Tibial nerve (tissue), 4 donors: Measurements from ENCODE around the gene SRGAP2B. TPM values are rescaled to one million over a fixed set of nuclear protein-coding genes. Genes with fewer than 3 reads are reported as not detected.
"Not testable (repeated sequence)": the region's sequence is repeated elsewhere in the genome, so short reads cannot be mapped to it uniquely, and the experiment has no call there.

ENCODE experiments used
- DNase-seq, 2 donors: peaks; one replicate each; pipeline ENCODE4 v3.0.0-alpha.2; 2019; ENCODE audit warnings: low spot score in 2 of 2
- H3K27ac ChIP-seq, 4 donors: fragments of 200-600 bp; sonication (generic) in 3 of 4; one replicate each; pipeline ENCODE4 v1.5.1; 2017 to 2019; ENCODE audit warnings: mild to moderate bottlenecking in 1 of 4
- H3K27me3 ChIP-seq, 2 donors: fragments of 200-600 bp; sonication (generic) in 1 of 2; one replicate each; pipeline versions ENCODE4 v1.5.1 to v1.6.0; 2017 to 2019
- H3K36me3 ChIP-seq, 3 donors: fragments of 200-600 bp; sonication (generic); one replicate each; pipeline ENCODE4 v1.5.1; 2018 to 2019
- H3K4me1 ChIP-seq, 4 donors: fragments of 200-600 bp; sonication (generic) in 3 of 4; one replicate each; pipeline ENCODE4 v1.5.1; 2017 to 2019
- H3K4me3 ChIP-seq, 4 donors: fragments of 200-600 bp; sonication (generic) in 3 of 4; one replicate each; pipeline ENCODE4 v1.5.1; 2017 to 2019; ENCODE audit warnings: mild to moderate bottlenecking in 1 of 4, moderate library complexity in 1 of 4
- H3K9me3 ChIP-seq, 4 donors: fragments of 200-600 bp; sonication (generic) in 3 of 4; one replicate each; pipeline ENCODE4 v1.5.1; 2017 to 2019
- WGBS, 2 donors: methylation state at CpG; one replicate each; pipeline ENCODE4 v1.1.5; 2018; 5-methylcytosine and 5-hydroxymethylcytosine counted together
- total RNA-seq, 4 donors: library from RNA; depleted of rRNA; stranded (reverse); fragments of >200 nt; gene quantifications; one replicate each; pipeline ENCODE4 v1.1.0, GENCODE V29; 2016

SRGAP2B gene
- total RNA-seq, 4 donors from 2014 or later = 41.0 to 57.7 (median 53.0) TPM

GRCh38 chr1:144990611-144991010 lies 104.5 kb downstream of the SRGAP2B start:
- not testable (repeated sequence) for H3K4me1 ChIP-seq, H3K27me3 ChIP-seq, H3K36me3 ChIP-seq, H3K27ac ChIP-seq, H3K4me3 ChIP-seq, H3K9me3 ChIP-seq, DNase-seq
- 92% methylated on average over 5 of the region's 29 CpGs; no CpG with 5 or more reads in 1 of the 2 donors for WGBS, 2 donors

DNA sequence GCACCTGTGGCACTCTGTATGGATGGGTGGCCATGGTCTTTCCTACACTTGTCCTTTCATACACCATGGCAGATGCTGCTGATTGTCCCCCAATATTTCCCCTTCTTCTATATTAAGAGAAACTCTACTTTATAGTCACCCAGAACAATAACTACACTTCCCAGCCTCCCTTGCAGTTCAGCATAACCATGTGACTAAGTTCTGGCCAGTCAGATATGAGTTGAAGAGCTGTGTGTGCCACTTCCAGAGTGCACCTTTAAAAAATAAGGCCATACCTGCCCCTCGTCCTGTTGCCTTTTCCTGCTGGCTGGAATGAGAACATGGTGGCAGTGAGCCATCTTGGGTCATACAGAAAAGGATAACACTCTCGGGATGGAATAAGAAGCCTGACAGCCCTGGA lies 108.0 kb downstream of the SRGAP2B start:
- WGBS, 2 donors = no CpG with 5 or more reads among the region's 2 CpGs
- H3K27me3 ChIP-seq, H3K27ac ChIP-seq, H3K36me3 ChIP-seq, H3K4me1 ChIP-seq, DNase-seq, H3K9me3 ChIP-seq, H3K4me3 ChIP-seq: not testable (repeated sequence)

- not testable (repeated sequence) for H3K36me3 ChIP-seq, H3K4me1 ChIP-seq, H3K27ac ChIP-seq, H3K4me3 ChIP-seq, DNase-seq, H3K9me3 ChIP-seq, H3K27me3 ChIP-seq
- 65 to 70% methylated on average over 2 of the region's 7 CpGs for WGBS, 2 donors
Observed at GRCh38 chr1:144986171-144986860, 108.8 kb downstream of the SRGAP2B start.

DNA sequence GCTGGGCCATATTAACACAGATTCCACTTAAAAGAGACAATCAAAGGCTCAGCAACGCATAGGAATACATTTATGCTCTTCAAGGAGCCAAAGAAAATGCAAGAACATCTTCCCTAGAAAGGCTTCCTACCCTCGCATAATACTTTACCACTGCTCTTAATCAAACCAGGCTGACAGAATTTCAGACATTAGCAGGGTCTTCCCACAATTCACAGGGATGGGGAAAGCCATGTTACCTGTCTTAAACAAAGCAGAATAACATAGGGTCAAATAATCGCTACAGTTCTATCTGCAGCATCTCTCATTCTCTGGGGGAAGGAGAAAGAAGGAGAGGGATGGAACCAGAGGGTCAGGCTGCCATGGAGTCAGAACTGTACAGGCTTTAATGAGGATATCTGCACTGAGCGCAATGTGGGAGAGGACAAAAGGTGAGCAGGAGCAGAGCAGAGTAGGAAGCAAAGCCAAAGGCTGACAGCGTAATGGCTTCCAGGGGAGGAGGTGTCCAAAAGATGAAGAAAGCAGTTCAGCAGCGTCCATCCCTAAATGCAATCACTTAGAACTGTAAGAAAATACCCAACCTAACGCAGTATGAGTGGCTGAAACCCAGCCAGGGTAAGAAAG lies 109.5 kb downstream of the SRGAP2B start:
- H3K4me1 ChIP-seq, H3K36me3 ChIP-seq, H3K4me3 ChIP-seq, DNase-seq, H3K27me3 ChIP-seq, H3K9me3 ChIP-seq, H3K27ac ChIP-seq: not testable (repeated sequence)
- WGBS, 2 donors = 84% methylated on average over 4 to 5 of the region's 7 CpGs

- not testable (repeated sequence) for H3K4me1 ChIP-seq, H3K27me3 ChIP-seq, DNase-seq, H3K27ac ChIP-seq, H3K4me3 ChIP-seq, H3K36me3 ChIP-seq, H3K9me3 ChIP-seq
- WGBS, 2 donors = 83 to 100% methylated on average over 1 to 2 of the region's 6 CpGs
Observed at GRCh38 chr1:144982802-144983525, 112.2 kb downstream of the SRGAP2B start.

DNA sequence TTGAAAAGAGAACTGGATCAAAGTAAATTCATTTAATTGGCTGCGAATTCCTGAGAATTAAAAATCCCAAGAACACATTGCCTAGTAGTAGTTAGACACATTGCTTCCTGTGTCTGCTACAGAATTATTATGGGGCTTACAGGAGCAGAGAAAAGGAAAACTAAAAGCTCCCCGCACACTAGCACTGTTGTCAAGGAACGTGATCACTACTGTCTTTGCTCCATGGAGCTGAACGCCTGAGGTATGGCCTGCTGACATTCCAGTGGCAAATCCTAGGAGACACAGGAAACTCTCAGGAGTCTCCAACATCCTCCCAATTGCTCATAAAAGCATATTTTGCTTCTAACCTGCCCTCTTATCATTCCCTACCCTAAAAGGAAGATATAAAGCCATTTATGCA lies 114.0 kb downstream of the SRGAP2B start:
- not testable (repeated sequence) for H3K4me1 ChIP-seq
- WGBS, 2 donors = 73 to 86% methylated on average over 1 of the region's 4 CpGs

GRCh38 chr1:144979960-144980595 lies 115.0 kb downstream of the SRGAP2B start:
- not testable (repeated sequence) for H3K27me3 ChIP-seq, H3K9me3 ChIP-seq, H3K36me3 ChIP-seq, H3K4me3 ChIP-seq, DNase-seq, H3K4me1 ChIP-seq, H3K27ac ChIP-seq
- WGBS, 2 donors = 64% methylated on average over 2 of the region's 5 CpGs; no CpG with 5 or more reads in 1 of the 2 donors

More for the DNA sequence above, 114.0 kb downstream of the SRGAP2B start:
- not testable (repeated sequence) for H3K4me3 ChIP-seq, H3K27me3 ChIP-seq, DNase-seq, H3K27ac ChIP-seq, H3K36me3 ChIP-seq, H3K9me3 ChIP-seq

GRCh38 chr1:144977856-144978255 lies 117.3 kb downstream of the SRGAP2B start:
- H3K9me3 ChIP-seq, DNase-seq: not testable (repeated sequence)
- WGBS, 2 donors = no CpG with 5 or more reads among the region's 2 CpGs

DNA sequence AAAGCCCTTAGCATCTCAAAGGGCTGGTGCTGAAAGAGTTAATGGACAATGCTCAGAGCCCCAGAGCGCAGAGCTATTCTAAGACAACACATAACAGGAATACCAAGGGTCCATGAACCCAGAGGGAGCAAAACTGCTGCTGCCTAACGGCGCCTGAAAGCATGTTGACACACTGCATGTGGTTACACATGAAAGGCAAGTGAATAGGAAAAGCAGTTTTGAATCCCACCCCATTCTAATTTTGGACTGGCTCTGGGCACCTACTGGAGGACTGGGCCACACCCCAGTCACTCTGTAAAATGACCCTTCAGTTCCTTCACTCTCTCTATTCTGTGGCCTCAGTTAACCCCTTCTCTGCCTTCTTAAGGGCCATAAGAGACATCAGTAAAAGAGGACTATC lies 123.2 kb downstream of the SRGAP2B start:
- DNase-seq, H3K4me3 ChIP-seq: not testable (repeated sequence)
- no CpG with 5 or more reads among the region's 3 CpGs for WGBS, 2 donors

More at GRCh38 chr1:144977856-144978255, 117.3 kb downstream of the SRGAP2B start:
- not testable (repeated sequence) for H3K4me1 ChIP-seq, H3K4me3 ChIP-seq, H3K27me3 ChIP-seq, H3K27ac ChIP-seq, H3K36me3 ChIP-seq

GRCh38 chr1:144966488-144966887 lies 128.6 kb downstream of the SRGAP2B start:
- 82 to 89% methylated on average over 3 of the region's 3 CpGs for WGBS, 2 donors
- H3K4me1 ChIP-seq, H3K27me3 ChIP-seq, DNase-seq, H3K4me3 ChIP-seq, H3K9me3 ChIP-seq, H3K36me3 ChIP-seq, H3K27ac ChIP-seq: not testable (repeated sequence)

More for the DNA sequence above, 123.2 kb downstream of the SRGAP2B start:
- not testable (repeated sequence) for H3K27me3 ChIP-seq, H3K4me1 ChIP-seq, H3K9me3 ChIP-seq, H3K36me3 ChIP-seq, H3K27ac ChIP-seq

GRCh38 chr1:144964765-144965164 lies 130.4 kb downstream of the SRGAP2B start:
- H3K4me3 ChIP-seq, H3K27ac ChIP-seq, H3K4me1 ChIP-seq, H3K36me3 ChIP-seq, H3K27me3 ChIP-seq, DNase-seq, H3K9me3 ChIP-seq: not testable (repeated sequence)
- WGBS, 2 donors = 100% methylated on average over 3 to 4 of the region's 12 CpGs

DNA sequence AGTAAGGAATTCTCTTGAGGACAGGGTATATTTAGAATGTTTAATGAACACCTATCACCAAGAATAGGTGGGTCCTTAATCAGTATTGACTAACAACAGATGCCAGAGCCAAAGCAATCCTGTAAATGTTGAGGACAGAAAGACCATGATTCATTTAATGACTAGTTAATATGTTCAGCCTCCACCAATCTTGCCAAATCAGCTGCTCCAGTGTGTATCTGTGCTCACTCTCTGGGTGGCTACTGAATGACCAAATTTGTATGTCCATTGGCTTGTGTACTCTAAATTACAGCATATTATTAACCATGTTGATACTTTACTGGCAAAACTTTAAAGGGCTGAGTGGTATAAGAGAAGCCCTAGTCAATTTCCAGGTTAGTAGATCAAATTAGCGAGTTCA lies 130.9 kb downstream of the SRGAP2B start:
- H3K36me3 ChIP-seq, H3K9me3 ChIP-seq, DNase-seq, H3K27me3 ChIP-seq, H3K27ac ChIP-seq, H3K4me1 ChIP-seq, H3K4me3 ChIP-seq: not testable (repeated sequence)
- WGBS, 2 donors = 91 to 100% methylated on average over 1 of the region's 1 CpG

- H3K36me3 ChIP-seq, H3K4me1 ChIP-seq, DNase-seq, H3K4me3 ChIP-seq, H3K9me3 ChIP-seq, H3K27me3 ChIP-seq, H3K27ac ChIP-seq: not testable (repeated sequence)
- 50 to 57% methylated on average over 1 to 3 of the region's 3 CpGs for WGBS, 2 donors
Observed at GRCh38 chr1:144963571-144963970, 131.6 kb downstream of the SRGAP2B start.
